Upper lobe of left lung (tissue), 6 donors: ENCODE results near the gene ZNF213. TPM values are rescaled to one million over a fixed set of nuclear protein-coding genes. Genes with fewer than 3 reads are reported as not detected.

Experiments
- ATAC-seq, 2 donors: fragments of 200-7000 bp; cut with Tn5 transposase; one replicate each; pipeline ENCODE4 v1.9.1; 2022; ENCODE audit warnings: mild to moderate bottlenecking in 2 of 2, moderate library complexity in 2 of 2; ENCODE audit not compliant: low FRiP score in 2 of 2
- DNase-seq, 2 donors: peaks; one replicate each; pipeline ENCODE4 v3.0.0-alpha.2; 2019 to 2020
- H3K27ac ChIP-seq, 4 donors: fragments of 200-600 bp; sonication (generic); one replicate each; pipeline ENCODE4 v1.5.1; 2016 to 2019
- H3K27me3 ChIP-seq, 4 donors: fragments of 200-600 bp; sonication (generic); one replicate each; pipeline ENCODE4 v1.5.1; 2017 to 2019
- H3K36me3 ChIP-seq, 4 donors: fragments of 200-600 bp; sonication (generic); one replicate each; pipeline ENCODE4 v1.5.1; 2016 to 2019
- H3K4me1 ChIP-seq, 4 donors: fragments of 200-600 bp; sonication (generic); one replicate each; pipeline ENCODE4 v1.5.1; 2018 to 2019
- H3K4me3 ChIP-seq, 4 donors: fragments of 200-600 bp; sonication (generic); one replicate each; pipeline ENCODE4 v1.5.1; 2017 to 2019; ENCODE audit warnings: mild to moderate bottlenecking in 2 of 4, moderate library complexity in 1 of 4
- H3K9me3 ChIP-seq, 4 donors: fragments of 200-600 bp; sonication (generic); one replicate each; pipeline ENCODE4 v1.5.1; 2018 to 2019
- CTCF ChIP-seq, 6 experiments: fragments of 450-650 bp in 4 of 6; fragments of 200-600 bp in 2 of 6; sonication (generic) in 2 of 6; IDR thresholded peaks; one replicate each; pipeline ENCODE4 v1.5.1; 2016 to 2019; ENCODE audit warnings: antibody characterized with exemption in 6 of 6
- EP300 ChIP-seq, 4 donors: sonication (generic); formaldehyde crosslinking; IDR thresholded peaks; one replicate each; pipeline ENCODE4 v1.5.1; 2017; ENCODE audit warnings: antibody characterized with exemption in 4 of 4, control low read depth in 2 of 4
- POLR2A ChIP-seq, 4 donors: fragments of 450-650 bp; IDR thresholded peaks; one replicate each; pipeline ENCODE4 v1.5.1; 2016 to 2017; ENCODE audit warnings: antibody characterized with exemption in 4 of 4, mild to moderate bottlenecking in 2 of 4
- POLR2AphosphoS5 ChIP-seq, 2 donors: sonication (generic); formaldehyde crosslinking; IDR thresholded peaks; one replicate each; pipeline ENCODE4 v1.5.1; 2017; ENCODE audit warnings: antibody characterized with exemption in 2 of 2
- WGBS, 2 donors: methylation state at CpG; one replicate each; pipeline ENCODE4 v1.1.5; 2017 to 2018; 5-methylcytosine and 5-hydroxymethylcytosine counted together
- total RNA-seq, 6 donors: library from RNA; depleted of rRNA in 4 of 6; stranded (reverse); fragments of >200 nt in 4 of 6; gene quantifications; one replicate each; pipeline versions ENCODE4 v1.1.0 to v1.2.1, GENCODE V29; 2016 to 2021
- donor health status: DM: no; HTN: no; CAD: no; lungs with moderate emphysema.
- donor health status: DM: no; HTN: yes; CAD: no; lungs with severe emphysema.

Gene ZNF213
- total RNA-seq, 6 donors from 2014 or later: 4.2 to 20.3 (median 11.6) TPM

- no peaks in the 10 kb centered on the region for H3K27me3 ChIP-seq
- H3K27ac ChIP-seq: no peak overlapping the region
- 91 to 92% methylated on average over 14 of the region's 16 CpGs for WGBS, 2 donors
- H3K4me3 ChIP-seq: no peak overlapping the region
- ATAC-seq: no peak
- DNase-seq: peak in 1 of 2 donors; percentile 81
- no peaks in the 10 kb centered on the region for H3K9me3 ChIP-seq
- TF ChIP-seq POLR2AphosphoS5 (IDR thresholded peaks at IDR 0.05) (no peak), POLR2A (IDR thresholded peaks at IDR 0.05) (no peak), CTCF (IDR thresholded peaks at IDR 0.05) (no peak), EP300 (IDR thresholded peaks at IDR 0.05) (no peak)
- H3K36me3 ChIP-seq: peaks cover 0 to 9% (median 7%) of the 10 kb centered on the region in 4 donors
- peaks cover 16 to 28% (median 22%) of the 10 kb centered on the region in 4 donors for H3K4me1 ChIP-seq
These were observed 12.4 kb downstream of the ZNF213 start for GRCh38 chr16:3147046-3147756.

- no peak for TF ChIP-seq POLR2A (IDR thresholded peaks at IDR 0.05)
- no peak for TF ChIP-seq CTCF (IDR thresholded peaks at IDR 0.05)
- no peak for TF ChIP-seq POLR2AphosphoS5 (IDR thresholded peaks at IDR 0.05)
- TF ChIP-seq EP300 (IDR thresholded peaks at IDR 0.05): no peak
- Histone ChIP-seq H3K36me3 (peaks cover 0 to 3% (median 1%) of the 10 kb centered on the region in 4 donors), H3K27me3 (no peaks in the 10 kb centered on the region), H3K27ac (no peak overlapping the region), H3K4me1 (peaks cover 21 to 34% (median 27%) of the 10 kb centered on the region in 4 donors), H3K9me3 (no peaks in the 10 kb centered on the region), H3K4me3 (no peak overlapping the region)
- no peak for ATAC-seq
- no peak for DNase-seq
- 89 to 95% methylated on average over 5 of the region's 5 CpGs for WGBS, 2 donors
These were observed 12.9 kb downstream of the ZNF213 start for GRCh38 chr16:3147757-3148104.

- 91 to 94% methylated on average over 6 to 13 of the region's 13 CpGs for WGBS, 2 donors
- H3K9me3 ChIP-seq: no peaks in the 10 kb centered on the region
- H3K4me1 ChIP-seq: peaks cover 21 to 36% (median 28%) of the 10 kb centered on the region in 4 donors
- no peak for TF ChIP-seq EP300 (IDR thresholded peaks at IDR 0.05)
- no peak for TF ChIP-seq CTCF (IDR thresholded peaks at IDR 0.05)
- TF ChIP-seq POLR2AphosphoS5 (IDR thresholded peaks at IDR 0.05): no peak
- TF ChIP-seq POLR2A (IDR thresholded peaks at IDR 0.05): no peak
- H3K27me3 ChIP-seq: no peaks in the 10 kb centered on the region
- ATAC-seq (no peak), DNase-seq (no peak)
- H3K36me3 ChIP-seq: no peaks in the 10 kb centered on the region
- no peak overlapping the region for H3K27ac ChIP-seq
- no peak overlapping the region for H3K4me3 ChIP-seq
These were observed 13.7 kb downstream of the ZNF213 start for GRCh38 chr16:3148256-3149192.

- Histone ChIP-seq H3K9me3 (no peaks in the 10 kb centered on the region), H3K4me1 (peaks cover 21 to 36% (median 28%) of the 10 kb centered on the region in 4 donors), H3K27me3 (no peaks in the 10 kb centered on the region), H3K27ac (peak overlapping the region; percentile 77 to 86 (median 84)), H3K36me3 (no peaks in the 10 kb centered on the region), H3K4me3 (peak overlapping the region in 1 of 4 donors; percentile 72)
- WGBS, 2 donors: 90 to 95% methylated on average over 5 to 6 of the region's 6 CpGs
- DNase-seq (no peak), ATAC-seq (no peak)
- TF ChIP-seq CTCF (IDR thresholded peaks at IDR 0.05) (no peak), EP300 (IDR thresholded peaks at IDR 0.05) (no peak), POLR2AphosphoS5 (IDR thresholded peaks at IDR 0.05) (no peak), POLR2A (IDR thresholded peaks at IDR 0.05) (no peak)
These were observed 14.3 kb downstream of the ZNF213 start for GRCh38 chr16:3149193-3149530.
